Osteocyte (in vitro differentiated cells): ENCODE results near the gene FAM53B. TPM values are rescaled to one million over a fixed set of nuclear protein-coding genes. Genes with fewer than 3 reads are reported as not detected.

Experiments
- DNase-seq: peaks from one replicate; pipeline ENCODE4 v3.0.0; 2021; ENCODE audit warnings: mixed read lengths; ENCODE audit not compliant: unreplicated experiment; ENCODE audit errors: extremely low spot score
- H3K27ac Mint-ChIP-seq: one replicate; pipeline ENCODE4 v1.8.0; 2021; ENCODE audit warnings: mild to moderate bottlenecking, mixed read lengths; ENCODE audit not compliant: unreplicated experiment
- H3K27me3 Mint-ChIP-seq: one replicate; pipeline ENCODE4 v1.8.0; 2021; ENCODE audit warnings: mixed read lengths; ENCODE audit not compliant: unreplicated experiment
- H3K36me3 Mint-ChIP-seq: one replicate; pipeline ENCODE4 v1.8.0; 2021; ENCODE audit warnings: mixed read lengths; ENCODE audit not compliant: unreplicated experiment
- H3K4me1 Mint-ChIP-seq: one replicate; pipeline ENCODE4 v1.8.0; 2021; ENCODE audit warnings: mixed read lengths; ENCODE audit not compliant: unreplicated experiment
- H3K4me3 Mint-ChIP-seq: one replicate; pipeline ENCODE4 v1.8.0; 2021; ENCODE audit warnings: mild to moderate bottlenecking, moderate library complexity, mixed read lengths; ENCODE audit not compliant: unreplicated experiment
- H3K9me3 Mint-ChIP-seq: one replicate; pipeline ENCODE4 v1.8.0; 2021; ENCODE audit warnings: mixed read lengths; ENCODE audit not compliant: unreplicated experiment
- CTCF ChIP-seq: fragments of 200-600 bp; sonication (generic); IDR thresholded peaks from 2 replicates; pipeline ENCODE4 v1.5.0; 2021; ENCODE audit warnings: antibody characterized with exemption, mild to moderate bottlenecking, moderate library complexity
- total RNA-seq: library from RNA; stranded (reverse); gene quantifications from 2 replicates; pipeline ENCODE4 v1.2.1, GENCODE V29; 2021

Gene FAM53B
- total RNA-seq, 1 donor from 2014 or later, result 14.7 TPM

GRCh38 chr10:124596116-124596785 lies 147.9 kb downstream of the FAM53B start:
- DNase-seq, result no peak
- Mint-ChIP-seq H3K36me3 (peaks cover 2% of the 10 kb centered on the region), H3K9me3 (peaks cover 4% of the 10 kb centered on the region), H3K4me3 (no peak overlapping the region), H3K27ac (no peak overlapping the region), H3K4me1 (no peaks in the 10 kb centered on the region), H3K27me3 (no peaks in the 10 kb centered on the region)
- TF ChIP-seq CTCF, result no peak

GRCh38 chr10:124595143-124595883 lies 148.9 kb downstream of the FAM53B start:
- no peaks in the 10 kb centered on the region for H3K27me3 Mint-ChIP-seq
- H3K4me1 Mint-ChIP-seq, result no peaks in the 10 kb centered on the region
- no peak overlapping the region for H3K4me3 Mint-ChIP-seq
- H3K27ac Mint-ChIP-seq, result no peak overlapping the region
- TF ChIP-seq CTCF, result no peak
- peaks cover 4% of the 10 kb centered on the region for H3K9me3 Mint-ChIP-seq
- no peak for DNase-seq
- peaks cover 2% of the 10 kb centered on the region for H3K36me3 Mint-ChIP-seq

GRCh38 chr10:124594240-124594639 lies 149.9 kb downstream of the FAM53B start:
- H3K4me3 Mint-ChIP-seq, result no peak overlapping the region
- no peak for TF ChIP-seq CTCF
- no peak overlapping the region for H3K27ac Mint-ChIP-seq
- peaks cover 4% of the 10 kb centered on the region for H3K9me3 Mint-ChIP-seq
- H3K4me1 Mint-ChIP-seq, result no peaks in the 10 kb centered on the region
- H3K36me3 Mint-ChIP-seq, result peaks cover 2% of the 10 kb centered on the region
- H3K27me3 Mint-ChIP-seq, result no peaks in the 10 kb centered on the region
- no peak for DNase-seq

GRCh38 chr10:124593431-124593985 lies 150.7 kb downstream of the FAM53B start:
- Mint-ChIP-seq H3K9me3 (peaks cover 4% of the 10 kb centered on the region), H3K27ac (no peak overlapping the region), H3K4me1 (no peaks in the 10 kb centered on the region), H3K36me3 (peaks cover 2% of the 10 kb centered on the region), H3K4me3 (no peak overlapping the region), H3K27me3 (no peaks in the 10 kb centered on the region)
- no peak for TF ChIP-seq CTCF
- no peak for DNase-seq

- H3K4me1 Mint-ChIP-seq, result no peaks in the 10 kb centered on the region
- no peak for DNase-seq
- no peak overlapping the region for H3K4me3 Mint-ChIP-seq
- TF ChIP-seq CTCF, result no peak
- no peak overlapping the region for H3K27ac Mint-ChIP-seq
- peaks cover 2% of the 10 kb centered on the region for H3K27me3 Mint-ChIP-seq
- peaks cover 4% of the 10 kb centered on the region for H3K9me3 Mint-ChIP-seq
- peaks cover 2% of the 10 kb centered on the region for H3K36me3 Mint-ChIP-seq
These were observed 151.3 kb downstream of the FAM53B start for GRCh38 chr10:124592736-124593430.
